ENCODE results near the gene ANKDD1A.

- TF ChIP-seq CTCF (IDR thresholded peaks at IDR 0.05) (no peak), SIN3A (IDR thresholded peaks at IDR 0.05; ENCODE audit: borderline replicate concordance, insufficient read depth, low read depth, low read length) (no peak), TCF7L2 (IDR thresholded peaks at IDR 0.05; ENCODE audit: low read depth, low read length) (no peak), REST (IDR thresholded peaks at IDR 0.05; ENCODE audit: insufficient read depth in 1 of 2, low read depth in 2 of 2, low read length in 1 of 2) (no peak)
These were observed 23.4 kb upstream of the ANKDD1A start for GRCh38 chr15:64888336-64888735.

All from Panc1 (cell line).